VCaP (cell line): ENCODE data around the gene KRTAP5-8.

Source experiments
- H3K27ac ChIP-seq: fragments of 450-650 bp; 2 replicates; pipeline ENCODE4 v1.5.1; 2017
- TF ChIP-seq, protein P1 (sequence below): fragments of 450-650 bp; conservative IDR thresholded peaks from 2 replicates; pipeline ENCODE4 v1.5.1; 2017; ENCODE audit warnings: mild to moderate bottlenecking, moderate library complexity

KRTAP5-8 gene

DNA sequence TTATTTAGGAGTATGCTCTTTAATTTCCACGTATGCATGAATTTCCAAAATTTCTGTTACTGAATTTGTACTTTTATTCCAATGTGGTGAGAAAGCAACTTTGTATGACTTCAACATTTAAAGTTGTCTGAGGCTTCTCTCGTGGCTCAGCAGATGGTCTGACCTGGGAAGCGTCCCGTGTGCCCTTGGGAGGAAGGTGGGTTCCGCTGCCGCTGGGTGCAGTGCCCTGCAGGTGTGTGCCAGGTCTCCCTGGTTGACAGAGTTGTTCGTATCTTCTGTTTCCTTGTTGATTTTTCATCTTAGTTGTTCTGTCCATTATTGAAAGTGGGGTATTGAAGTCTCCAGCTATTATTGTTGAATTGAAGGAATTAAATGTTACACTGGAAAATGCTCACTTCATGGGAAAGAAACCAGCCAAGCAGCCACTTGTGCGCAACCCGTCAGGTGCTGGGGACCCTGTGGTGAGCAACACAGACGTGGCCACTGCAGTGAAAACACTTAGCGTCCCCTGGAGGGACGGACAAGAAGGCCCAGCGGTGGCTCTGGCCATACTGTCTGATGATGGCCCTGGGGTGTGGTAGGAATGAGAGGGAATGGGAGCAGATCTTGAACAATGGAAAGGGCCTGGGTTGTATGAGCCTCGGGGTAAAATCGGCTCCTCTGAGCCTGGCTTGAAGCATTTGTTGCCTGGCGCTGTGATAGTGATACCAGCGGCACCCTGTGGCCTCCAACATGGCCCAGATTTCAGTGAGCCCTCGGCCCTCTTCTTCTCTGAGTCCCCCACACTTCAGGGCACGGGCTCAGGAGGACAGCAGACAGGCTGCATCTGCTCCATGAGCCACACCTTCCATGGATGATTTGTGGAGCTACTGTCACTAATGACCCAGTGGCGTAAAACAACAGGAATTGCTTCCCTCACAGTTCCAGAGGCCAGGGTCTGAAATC, 42.3 kb upstream of the KRTAP5-8 start:
- TF ChIP-seq, protein P1, sequence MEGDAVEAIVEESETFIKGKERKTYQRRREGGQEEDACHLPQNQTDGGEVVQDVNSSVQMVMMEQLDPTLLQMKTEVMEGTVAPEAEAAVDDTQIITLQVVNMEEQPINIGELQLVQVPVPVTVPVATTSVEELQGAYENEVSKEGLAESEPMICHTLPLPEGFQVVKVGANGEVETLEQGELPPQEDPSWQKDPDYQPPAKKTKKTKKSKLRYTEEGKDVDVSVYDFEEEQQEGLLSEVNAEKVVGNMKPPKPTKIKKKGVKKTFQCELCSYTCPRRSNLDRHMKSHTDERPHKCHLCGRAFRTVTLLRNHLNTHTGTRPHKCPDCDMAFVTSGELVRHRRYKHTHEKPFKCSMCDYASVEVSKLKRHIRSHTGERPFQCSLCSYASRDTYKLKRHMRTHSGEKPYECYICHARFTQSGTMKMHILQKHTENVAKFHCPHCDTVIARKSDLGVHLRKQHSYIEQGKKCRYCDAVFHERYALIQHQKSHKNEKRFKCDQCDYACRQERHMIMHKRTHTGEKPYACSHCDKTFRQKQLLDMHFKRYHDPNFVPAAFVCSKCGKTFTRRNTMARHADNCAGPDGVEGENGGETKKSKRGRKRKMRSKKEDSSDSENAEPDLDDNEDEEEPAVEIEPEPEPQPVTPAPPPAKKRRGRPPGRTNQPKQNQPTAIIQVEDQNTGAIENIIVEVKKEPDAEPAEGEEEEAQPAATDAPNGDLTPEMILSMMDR, result no peak
- no peak overlapping the region for H3K27ac ChIP-seq

DNA sequence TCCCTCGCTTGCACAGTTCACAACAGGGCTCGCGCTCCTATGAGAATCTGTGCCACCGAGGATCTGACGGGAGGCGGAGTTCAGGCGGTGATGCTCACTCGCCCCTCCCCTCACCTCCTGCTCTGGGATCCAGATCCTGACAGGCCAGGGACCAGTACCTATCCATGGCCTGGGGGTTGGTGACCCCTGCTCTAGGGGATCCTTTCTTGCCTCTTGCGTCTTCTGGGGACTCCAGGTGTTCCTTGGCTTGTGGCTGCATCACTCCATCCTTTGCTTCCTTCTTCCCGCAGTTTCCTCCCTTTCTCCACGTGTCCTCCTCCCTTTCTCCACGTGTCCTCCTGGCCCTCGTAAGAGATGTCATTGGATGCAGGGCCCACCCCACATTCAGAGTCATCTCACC, 41.4 kb upstream of the KRTAP5-8 start:
- H3K27ac ChIP-seq, result no peak overlapping the region
- TF ChIP-seq, protein P1, result no peak

DNA sequence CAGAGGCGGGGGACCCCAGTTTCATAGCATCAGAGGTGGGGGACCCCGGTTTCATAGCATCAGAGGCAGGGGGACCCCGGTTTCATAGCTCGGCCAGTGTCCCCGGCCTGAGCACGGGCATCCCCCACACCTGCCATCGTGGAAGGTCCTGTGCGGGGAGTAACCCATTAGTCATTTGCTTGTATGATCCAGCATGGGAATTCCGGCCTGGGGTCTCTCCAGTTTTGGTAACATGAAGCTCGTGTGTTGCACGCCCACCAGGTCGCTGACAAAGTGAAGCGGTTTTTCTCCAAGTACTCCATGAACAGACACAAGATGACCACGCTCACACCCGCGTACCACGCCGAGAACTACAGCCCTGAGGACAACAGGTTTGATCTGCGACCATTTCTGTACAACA, 39.7 kb upstream of the KRTAP5-8 start:
- H3K27ac ChIP-seq, result no peak overlapping the region
- TF ChIP-seq, protein P1, result no peak

DNA sequence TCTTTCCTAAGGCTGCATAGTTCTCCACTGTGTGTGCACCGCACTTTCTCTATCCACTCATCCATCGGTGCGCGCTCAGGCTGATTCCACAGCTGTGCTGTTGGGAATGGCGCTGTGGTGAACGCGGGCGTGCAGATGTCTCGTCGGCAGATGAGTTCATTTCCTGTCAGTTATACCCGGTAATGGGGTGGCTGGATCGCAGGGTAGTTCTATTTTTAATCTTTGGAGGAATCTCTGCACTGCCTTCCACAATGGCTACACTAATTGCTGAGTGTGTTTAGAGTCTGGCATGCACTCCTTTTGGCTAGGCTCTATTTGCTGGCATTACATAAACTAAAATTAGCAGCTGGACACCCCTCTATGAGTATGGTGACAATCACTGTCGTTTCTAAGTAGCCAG, 38.7 kb upstream of the KRTAP5-8 start:
- H3K27ac ChIP-seq, result no peak overlapping the region
- TF ChIP-seq, protein P1, result no peak

DNA sequence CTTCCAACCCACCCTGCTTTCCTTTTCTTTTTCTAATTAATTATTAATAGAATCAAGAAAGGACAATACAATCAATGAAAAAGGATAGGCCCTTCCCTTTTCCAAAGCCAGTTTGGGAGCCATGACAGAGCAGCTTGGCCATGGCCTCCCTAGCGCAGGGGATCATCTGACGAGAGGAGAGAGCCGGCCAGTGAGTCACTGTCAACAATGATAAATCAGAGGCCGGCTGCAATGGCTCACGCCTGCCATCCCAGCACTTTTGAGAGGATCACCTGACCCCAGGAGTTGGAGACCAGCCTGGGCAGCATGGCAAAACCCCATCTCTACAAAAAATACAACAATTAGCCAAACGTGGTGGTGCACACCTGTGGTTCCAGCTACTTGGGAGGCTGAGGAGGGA, 38.3 kb upstream of the KRTAP5-8 start:
- no peak overlapping the region for H3K27ac ChIP-seq
- TF ChIP-seq, protein P1, result no peak

DNA sequence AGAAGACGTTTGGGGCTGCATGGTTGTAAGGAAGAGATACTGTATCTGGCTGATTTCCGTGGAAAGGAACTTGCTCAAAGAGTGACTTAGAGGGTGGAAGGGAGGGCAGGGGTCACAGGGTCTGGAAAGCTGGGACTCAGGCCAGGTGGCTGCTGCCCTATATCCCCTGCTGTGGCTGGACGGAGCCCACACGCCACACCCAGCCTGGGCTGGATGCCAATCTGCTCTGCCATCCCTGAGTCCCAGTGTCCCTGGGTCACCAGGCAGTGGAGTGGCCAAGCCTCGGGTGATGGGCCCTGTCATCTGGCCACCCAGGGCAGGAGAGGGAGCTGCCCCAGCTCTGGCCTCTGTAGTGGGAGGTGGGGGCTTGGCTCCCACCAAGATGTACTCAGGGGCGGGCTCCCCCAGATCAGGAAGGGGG, 37.2 kb upstream of the KRTAP5-8 start:
- TF ChIP-seq, protein P1, result no peak
- no peak overlapping the region; the same call in 1 of the 2 replicates for H3K27ac ChIP-seq

DNA sequence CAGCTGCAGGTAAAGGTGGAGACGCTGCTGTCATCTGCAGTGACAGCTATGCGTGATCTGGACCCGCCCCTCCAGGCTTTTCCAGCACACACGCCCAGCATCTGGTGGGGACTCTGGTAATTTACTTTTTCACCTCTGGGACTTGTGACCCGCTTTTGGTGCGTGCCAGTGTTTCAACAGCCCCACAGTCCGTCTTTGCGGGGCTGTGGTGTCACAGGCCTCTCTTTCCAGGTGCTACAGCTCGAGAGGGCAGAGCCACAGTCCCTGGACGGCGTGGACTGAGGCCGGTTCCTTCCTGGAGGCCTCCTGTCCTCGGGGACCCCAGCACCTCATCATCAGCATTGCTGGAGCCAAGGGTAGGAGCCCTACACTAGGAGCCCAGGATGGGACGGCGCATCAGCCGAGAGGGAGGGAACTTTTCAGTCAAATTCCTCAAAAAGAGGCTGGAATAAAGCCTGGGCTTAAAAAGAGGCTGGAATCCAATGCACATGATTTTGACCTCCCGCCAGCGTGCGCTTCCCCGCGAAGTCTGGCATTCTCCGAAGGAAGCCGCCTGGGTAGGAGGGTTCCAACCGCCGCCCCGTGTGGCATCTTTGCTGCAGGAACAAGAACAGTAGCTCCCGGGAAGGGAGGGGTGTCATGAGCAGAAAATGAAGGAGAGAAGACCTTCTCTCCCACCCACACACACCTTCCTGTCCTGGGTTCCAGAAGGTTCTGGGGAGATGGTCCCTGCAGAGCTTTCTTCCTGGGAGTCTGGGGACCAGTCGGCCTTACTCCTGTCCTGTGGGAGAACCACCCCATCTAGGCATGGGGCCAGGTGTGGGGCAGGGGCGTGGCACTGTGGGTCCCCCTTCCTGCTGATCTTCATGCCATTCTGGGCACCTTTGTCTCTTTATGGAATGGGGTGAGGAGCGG, 36.5 kb upstream of the KRTAP5-8 start:
- TF ChIP-seq, protein P1, result no peak

More for the DNA sequence above, 36.5 kb upstream of the KRTAP5-8 start:
- H3K27ac ChIP-seq, result no peak overlapping the region; the same call in 1 of the 2 replicates
